GM12874 (cell line): ENCODE data around the gene GIGYF1.

Source experiments
- CTCF ChIP-seq: IDR thresholded peaks from 2 replicates; pipeline ENCODE4 v1.5.1; 2011; ENCODE audit warnings: low read depth, mild to moderate bottlenecking, control low read depth, low read length, moderate library complexity; ENCODE audit not compliant: insufficient read depth

GIGYF1 gene

GRCh38 chr7:100719523-100720278, 25.7 kb upstream of the GIGYF1 start:
- TF ChIP-seq CTCF: no peak

- no peak for TF ChIP-seq CTCF
Measured at GRCh38 chr7:100714725-100715124, 20.7 kb upstream of the GIGYF1 start.

GRCh38 chr7:100711369-100711768, 17.3 kb upstream of the GIGYF1 start:
- no peak for TF ChIP-seq CTCF

GRCh38 chr7:100710452-100710851, 16.4 kb upstream of the GIGYF1 start:
- TF ChIP-seq CTCF: no peak

GRCh38 chr7:100708395-100708794, 14.3 kb upstream of the GIGYF1 start:
- TF ChIP-seq CTCF: no peak

- TF ChIP-seq CTCF: no peak
Measured at GRCh38 chr7:100706672-100707311, 12.7 kb upstream of the GIGYF1 start.

GRCh38 chr7:100705753-100706671, 12.0 kb upstream of the GIGYF1 start, which contains the start of gene POP7:
Gene POP7, plus strand, starts transcription at chr7:100706121. Its CDS starts 710 bp downstream, at chr7:100706831.
- TF ChIP-seq CTCF: no peak
